Endothelial cell of umbilical vein (primary cell): ENCODE data around the gene DACT1. TPM values are rescaled to one million over a fixed set of nuclear protein-coding genes. Genes with fewer than 3 reads are reported as not detected.

Experiments
- BruUV-seq: library from RNA; stranded (reverse); fragments of 400-500 nt; replicated peaks from 2 replicates; lab custom pipeline; 2021; lab: Mats Ljungman, UMichigan
- CTCF ChIA-PET: fragments of 300-600, 350-600 bp; sonication (Branson Sonifier 250); formaldehyde crosslinking; loops from one replicate; lab custom pipeline; 2021; ENCODE audit warnings: antibody characterized with exemption, inconsistent platforms; lab: Charles Lee
- POLR2A ChIA-PET: fragments of 300-600, 350-600 bp; sonication (Branson Sonifier 250); formaldehyde crosslinking; loops from one replicate; lab custom pipeline; 2021; ENCODE audit warnings: antibody characterized with exemption, inconsistent platforms; lab: Charles Lee
- DNase-seq: peaks from one replicate; pipeline ENCODE4 v3.0.0-alpha.2; 2011; ENCODE audit warnings: low read depth, low spot score
- FAIRE-seq: peaks from 2 replicates; lab custom pipeline; 2011; peaks lifted over from hg19 to GRCh38; lab: Jason Lieb, UNC
- H2AFZ ChIP-seq: 2 replicates; pipeline ENCODE4 v1.6.0; 2012; ENCODE audit warnings: low read depth, low read length, control low read depth, inconsistent platforms
- H3K27ac ChIP-seq: 2 replicates; pipeline ENCODE4 v1.5.1; 2011; ENCODE audit warnings: low read depth, mild to moderate bottlenecking, control low read depth, low read length, moderate library complexity; ENCODE audit not compliant: insufficient read depth
- H3K27me3 ChIP-seq, 2 experiments: 2 replicates each; pipeline versions ENCODE4 v1.6.0 to v1.6.1; 2011; ENCODE audit warnings: low read length in 2 of 2, mixed read lengths in 1 of 2; ENCODE audit not compliant: control insufficient read depth in 2 of 2, insufficient read depth in 2 of 2
- H3K36me3 ChIP-seq, 2 experiments: 2 replicates in 1 of 2; 3 replicates in 1 of 2; pipeline ENCODE4 v1.5.1; 2011; ENCODE audit warnings: low read length in 2 of 2, mild to moderate bottlenecking in 1 of 2, moderate library complexity in 1 of 2; ENCODE audit not compliant: control insufficient read depth in 2 of 2, insufficient read depth in 2 of 2; ENCODE audit errors: extremely low read depth in 1 of 2
- H3K4me1 ChIP-seq: 3 replicates; pipeline ENCODE4 v1.5.1; 2011; ENCODE audit warnings: mild to moderate bottlenecking, low read length; ENCODE audit not compliant: control insufficient read depth, insufficient read depth; ENCODE audit errors: extremely low read depth
- H3K4me2 ChIP-seq: 2 replicates; pipeline ENCODE4 v1.6.1; 2011; ENCODE audit warnings: low read length, control low read depth, mixed read lengths; ENCODE audit not compliant: insufficient read depth
- H3K4me3 ChIP-seq, 3 experiments: fragments of 200-600 bp in 1 of 3; sonication (generic), shearing (Covaris generic) in 1 of 3; replicated peaks in 1 of 3; 2 replicates each; pipeline ENCODE4 v1.5.1; 2011 to 2016; ENCODE audit warnings: control low read depth in 3 of 3, low read length in 3 of 3, mild to moderate bottlenecking in 2 of 3, inconsistent platforms in 1 of 3, low read depth in 1 of 3, moderate library complexity in 1 of 3; ENCODE audit not compliant: insufficient read depth in 1 of 3
- H3K79me2 ChIP-seq: 2 replicates; pipeline ENCODE4 v1.6.0; 2012; ENCODE audit warnings: low read length, inconsistent platforms; ENCODE audit not compliant: control insufficient read depth, insufficient read depth
- H3K9ac ChIP-seq: replicated peaks from 2 replicates; pipeline ENCODE3; 2011; ENCODE audit warnings: low read length, control low read depth; ENCODE audit not compliant: insufficient read depth; ENCODE audit errors: extremely low read depth
- H3K9me1 ChIP-seq: replicated peaks from 3 replicates; pipeline ENCODE4 v1.6.0; 2011; ENCODE audit warnings: mild to moderate bottlenecking, low read length; ENCODE audit not compliant: control insufficient read depth, insufficient read depth; ENCODE audit errors: extremely low read depth
- H3K9me3 ChIP-seq: replicated peaks from 2 replicates; pipeline ENCODE4 v1.5.1; 2012; ENCODE audit warnings: low read length, inconsistent platforms; ENCODE audit not compliant: control insufficient read depth, insufficient read depth
- H4K20me1 ChIP-seq: replicated peaks from 2 replicates; pipeline ENCODE3; 2011; ENCODE audit warnings: mild to moderate bottlenecking, low read length; ENCODE audit not compliant: control insufficient read depth, insufficient read depth; ENCODE audit errors: extremely low read depth
- CTCF ChIP-seq, 2 donors: IDR thresholded peaks; 1 replicate in 1 of 2; 2 replicates in 1 of 2; pipeline ENCODE4 v1.5.1; 2011; ENCODE audit warnings: low read length in 2 of 2, mild to moderate bottlenecking in 2 of 2, moderate library complexity in 2 of 2, control low read depth in 1 of 2, inconsistent platforms in 1 of 2, low read depth in 1 of 2; ENCODE audit not compliant: insufficient read depth in 1 of 2; ENCODE audit errors: extremely low read depth in 1 of 2
- EZH2 ChIP-seq: IDR thresholded peaks from 2 replicates; pipeline ENCODE4 v1.6.1; 2012; ENCODE audit warnings: borderline replicate concordance, low read depth, mild to moderate bottlenecking, moderate library complexity, low read length, inconsistent platforms; ENCODE audit not compliant: severe bottlenecking
- FOS ChIP-seq: IDR thresholded peaks from 2 replicates; pipeline ENCODE4 v1.6.1; 2011; ENCODE audit warnings: mild to moderate bottlenecking, low read length, moderate library complexity, borderline replicate concordance; ENCODE audit not compliant: insufficient read depth
- GATA2 ChIP-seq: IDR thresholded peaks from 2 replicates; pipeline ENCODE4 v1.7.0; 2011; ENCODE audit warnings: low read depth, mild to moderate bottlenecking, moderate library complexity, mixed read lengths, low read length; ENCODE audit not compliant: insufficient read length, insufficient read depth
- JUN ChIP-seq: IDR thresholded peaks from 2 replicates; pipeline ENCODE4 v1.6.1; 2011; ENCODE audit warnings: borderline replicate concordance, low read depth; ENCODE audit not compliant: insufficient read length, insufficient read depth
- MAX ChIP-seq: IDR thresholded peaks from 2 replicates; pipeline ENCODE4 v1.6.1; 2011; ENCODE audit not compliant: insufficient read depth, insufficient read length
- MYC ChIP-seq: IDR thresholded peaks from one replicate; pipeline ENCODE4 v1.6.1; 2011; ENCODE audit warnings: mild to moderate bottlenecking, low read depth, low read length
- POLR2A ChIP-seq: IDR thresholded peaks from 2 replicates; pipeline ENCODE4 v1.6.1; 2012; ENCODE audit warnings: low read depth, mild to moderate bottlenecking, control low read depth, low read length
- POLR2AphosphoS5 ChIP-seq: IDR thresholded peaks from 2 replicates; pipeline ENCODE4 v1.6.1; 2012; ENCODE audit warnings: low read depth, mild to moderate bottlenecking, control low read depth, low read length, moderate library complexity; ENCODE audit not compliant: insufficient read depth
- dilution Hi-C: fragments of 300-500 bp; cut with MboI; formaldehyde crosslinking; loops from one replicate; pipeline ENCODE4 v1.15.0; 2019; ENCODE audit warnings: low sequenced_read_pairs; ENCODE audit not compliant: extremely low pct_ligation_motif_present
- intact Hi-C: fragments of 100-400 bp; cut with micrococcal nuclease; formaldehyde crosslinking; loops from one replicate; pipeline ENCODE4 v1.10.0; 2022
- polyA plus RNA-seq, 4 experiments: library from polyadenylated mRNA; depleted of rRNA in 3 of 4; stranded (reverse) in 3 of 4; unstranded in 1 of 4; fragments of >200 nt; gene quantifications; 2 replicates each; pipeline versions ENCODE4 v1.2.1 to v1.2.3, GENCODE V29; 2011 to 2012; ENCODE audit warnings: missing spikeins in 1 of 4
- total RNA-seq: library from RNA; stranded (reverse); gene quantifications from 2 replicates; pipeline ENCODE4 v1.2.3, GENCODE V29; 2021

Gene DACT1
- total and polyA plus RNA-seq, 2 donors (not counting 3 experiments of a cell fraction or from before 2014, with no cell fraction given), result 0.21 to 0.27 TPM

GRCh38 chr14:58666737-58667136 is 29.0 kb downstream of the DACT1 start:
- Histone ChIP-seq H3K4me3 (no peak overlapping the region), H3K9me3 (no peaks in the 10 kb centered on the region), H3K36me3 (no peaks in the 10 kb centered on the region), H3K79me2 (no peaks in the 10 kb centered on the region), H3K27me3 (peaks cover 0 to 10% of the 10 kb centered on the region in 2 experiments), H3K4me1 (no peaks in the 10 kb centered on the region), H3K4me2 (no peak overlapping the region), H2AFZ (no peak overlapping the region), H3K9ac (no peak overlapping the region), H4K20me1 (no peaks in the 10 kb centered on the region), H3K27ac (no peak overlapping the region), H3K9me1 (no peaks in the 10 kb centered on the region)
- POLR2A ChIA-PET, result no interaction called here
- no peak for DNase-seq
- FAIRE-seq, result no peak
- intact Hi-C loops, result no loop called here
- no TSS peak for BruUV-seq
- CTCF ChIA-PET, result no interaction called here
- dilution Hi-C loops, result no loop called here
- TF ChIP-seq JUN (no peak), MAX (no peak), POLR2A (no peak), EZH2 (no peak), GATA2 (no peak), POLR2AphosphoS5 (no peak)

- TF ChIP-seq CTCF (IDR thresholded peaks at IDR 0.05; ENCODE audit: extremely low read depth in 1 of 2, insufficient read depth in 1 of 2, low read depth in 1 of 2, low read length in 2 of 2) (no peak), MAX (no peak), FOS (no peak), GATA2 (no peak), POLR2AphosphoS5 (no peak), EZH2 (no peak), MYC (no peak), JUN (no peak), POLR2A (no peak)
- no peaks in the 10 kb centered on the region for H3K79me2 ChIP-seq
- DNase-seq (no peak), FAIRE-seq (no peak)
- H4K20me1 ChIP-seq, result no peaks in the 10 kb centered on the region
- no peak overlapping the region for H3K9ac ChIP-seq
- H3K4me2 ChIP-seq, result no peak overlapping the region
- dilution Hi-C loops (no loop called here), intact Hi-C loops (no loop called here)
- H3K27me3 ChIP-seq, result peaks cover 0 to 10% of the 10 kb centered on the region in 2 experiments
- no peaks in the 10 kb centered on the region for H3K36me3 ChIP-seq
- POLR2A ChIA-PET, result no interaction called here
- no peak overlapping the region for H3K4me3 ChIP-seq
- H3K4me1 ChIP-seq, result no peaks in the 10 kb centered on the region
- CTCF ChIA-PET, result no interaction called here
- BruUV-seq, result no TSS peak
- no peak overlapping the region for H3K27ac ChIP-seq
- H3K9me1 ChIP-seq, result no peaks in the 10 kb centered on the region
- H3K9me3 ChIP-seq, result no peaks in the 10 kb centered on the region
- H2AFZ ChIP-seq, result no peak overlapping the region
These were observed 30.1 kb downstream of the DACT1 start for GRCh38 chr14:58667900-58668299.
